Adipocyte (in vitro differentiated cells): Measurements from ENCODE around the gene GABARAP.

Source experiments
- DNase-seq: peaks from one replicate; pipeline ENCODE4 v3.0.0-alpha.2; 2015; ENCODE audit warnings: low read depth
- H3K27me3 ChIP-seq: replicated peaks from 2 replicates; pipeline ENCODE4 v1.7.0; 2013; ENCODE audit warnings: mild to moderate bottlenecking, low read length, moderate library complexity; ENCODE audit not compliant: control insufficient read depth, insufficient read depth
- H3K36me3 ChIP-seq: 2 replicates; pipeline ENCODE4 v1.7.0; 2013; ENCODE audit warnings: low read length, mild to moderate bottlenecking, moderate library complexity; ENCODE audit not compliant: control insufficient read depth, insufficient read depth, severe bottlenecking
- H3K4me1 ChIP-seq: 2 replicates; pipeline ENCODE4 v1.7.0; 2013; ENCODE audit warnings: mild to moderate bottlenecking, low read length, moderate library complexity; ENCODE audit not compliant: control insufficient read depth, insufficient read depth
- H3K4me3 ChIP-seq: 2 replicates; pipeline ENCODE4 v1.7.0; 2013; ENCODE audit warnings: mild to moderate bottlenecking, low read length, moderate library complexity
- H3K9ac ChIP-seq: 2 replicates; pipeline ENCODE4 v1.7.0; 2013; ENCODE audit warnings: mild to moderate bottlenecking, low read length, moderate library complexity
- H3K9me3 ChIP-seq: 2 replicates; pipeline ENCODE4 v1.7.0; 2013; ENCODE audit warnings: mild to moderate bottlenecking, low read length, moderate library complexity; ENCODE audit not compliant: control insufficient read depth

The GABARAP gene

GRCh38 chr17:7241783-7242716 is at the start of gene GABARAP:
TSS of gene GABARAP (minus strand) at chr17:7242449. CDS start at chr17:7242330, 119 bp downstream.
- Histone ChIP-seq H3K9me3 (no peaks in the 10 kb centered on the region), H3K4me1 (peaks cover 31% of the 10 kb centered on the region), H3K4me3 (peak within 1 kb of the TSS; percentile 98), H3K36me3 (peaks cover 40% of the 10 kb centered on the region), H3K9ac (peak within 1 kb of the TSS; percentile 99), H3K27me3 (no peaks in the 10 kb centered on the region)
- DNase-seq = peak; percentile 98

GRCh38 chr17:7290685-7291084 is 48.4 kb upstream of the GABARAP start:
- DNase-seq = no peak
- Histone ChIP-seq H3K27me3 (peaks cover 33% of the 10 kb centered on the region), H3K4me1 (peaks cover 24% of the 10 kb centered on the region), H3K9ac (no peak overlapping the region), H3K36me3 (peaks cover 16% of the 10 kb centered on the region), H3K4me3 (no peak overlapping the region), H3K9me3 (no peaks in the 10 kb centered on the region)

GRCh38 chr17:7290166-7290565 is 47.9 kb upstream of the GABARAP start:
- no peak for DNase-seq
- H3K9ac ChIP-seq = no peak overlapping the region
- H3K27me3 ChIP-seq = peaks cover 33% of the 10 kb centered on the region
- H3K9me3 ChIP-seq = no peaks in the 10 kb centered on the region
- no peak overlapping the region for H3K4me3 ChIP-seq
- peaks cover 24% of the 10 kb centered on the region for H3K4me1 ChIP-seq
- peaks cover 19% of the 10 kb centered on the region for H3K36me3 ChIP-seq

GRCh38 chr17:7289256-7290032 is 47.2 kb upstream of the GABARAP start:
- Histone ChIP-seq H3K9ac (no peak overlapping the region), H3K4me1 (peaks cover 24% of the 10 kb centered on the region), H3K36me3 (peaks cover 26% of the 10 kb centered on the region), H3K4me3 (no peak overlapping the region), H3K9me3 (no peaks in the 10 kb centered on the region), H3K27me3 (peaks cover 38% of the 10 kb centered on the region)
- DNase-seq = no peak

GRCh38 chr17:7285679-7286078 is 43.4 kb upstream of the GABARAP start:
- DNase-seq = no peak
- Histone ChIP-seq H3K4me1 (peaks cover 15% of the 10 kb centered on the region), H3K4me3 (no peak overlapping the region), H3K9me3 (no peaks in the 10 kb centered on the region), H3K36me3 (peaks cover 34% of the 10 kb centered on the region), H3K27me3 (peaks cover 33% of the 10 kb centered on the region), H3K9ac (no peak overlapping the region)

- Histone ChIP-seq H3K4me3 (no peak overlapping the region), H3K9me3 (no peaks in the 10 kb centered on the region), H3K9ac (no peak overlapping the region), H3K4me1 (peaks cover 18% of the 10 kb centered on the region), H3K27me3 (peaks cover 31% of the 10 kb centered on the region), H3K36me3 (peaks cover 34% of the 10 kb centered on the region)
- DNase-seq = no peak
These were observed 42.7 kb upstream of the GABARAP start for GRCh38 chr17:7284911-7285310.

- peaks cover 34% of the 10 kb centered on the region for H3K36me3 ChIP-seq
- no peaks in the 10 kb centered on the region for H3K9me3 ChIP-seq
- no peak overlapping the region for H3K9ac ChIP-seq
- peaks cover 31% of the 10 kb centered on the region for H3K27me3 ChIP-seq
- H3K4me3 ChIP-seq = peak overlapping the region; percentile 79
- H3K4me1 ChIP-seq = peaks cover 18% of the 10 kb centered on the region
- DNase-seq = no peak
These were observed 41.4 kb upstream of the GABARAP start for GRCh38 chr17:7283471-7284216.

- H3K4me3 ChIP-seq = peak overlapping the region; percentile 79
- peak overlapping the region; percentile 81 for H3K9ac ChIP-seq
- peaks cover 32% of the 10 kb centered on the region for H3K36me3 ChIP-seq
- H3K27me3 ChIP-seq = peaks cover 24% of the 10 kb centered on the region
- H3K4me1 ChIP-seq = peaks cover 18% of the 10 kb centered on the region
- H3K9me3 ChIP-seq = no peaks in the 10 kb centered on the region
- no peak for DNase-seq
These were observed 40.6 kb upstream of the GABARAP start for GRCh38 chr17:7282752-7283321.

GRCh38 chr17:7281953-7282751 is 39.9 kb upstream of the GABARAP start:
- DNase-seq = no peak
- peak overlapping the region; percentile 79 for H3K4me3 ChIP-seq
- H3K4me1 ChIP-seq = peaks cover 18% of the 10 kb centered on the region
- peaks cover 26% of the 10 kb centered on the region for H3K36me3 ChIP-seq
- peak overlapping the region; percentile 81 for H3K9ac ChIP-seq
- no peaks in the 10 kb centered on the region for H3K9me3 ChIP-seq
- peaks cover 22% of the 10 kb centered on the region for H3K27me3 ChIP-seq
